Gastrocnemius medialis (tissue), 4 donors: Measurements from ENCODE around the gene SLC25A12.

Experiments
- POLR2A ChIP-seq, 2 donors: fragments of 450-650 bp; IDR thresholded peaks; one replicate each; pipeline ENCODE4 v1.6.1; 2017; ENCODE audit warnings: antibody characterized with exemption in 2 of 2, mild to moderate bottlenecking in 2 of 2, moderate library complexity in 2 of 2
- TF ChIP-seq, protein P1 (sequence below), 5 experiments: fragments of 450-650 bp in 3 of 5; fragments of 200-600 bp in 2 of 5; sonication (generic) in 2 of 5; IDR thresholded peaks in 4 of 5; conservative IDR thresholded peaks in 1 of 5; 1 replicate in 4 of 5; 2 replicates in 1 of 5; pipeline ENCODE4 v1.5.1; 2016 to 2019; ENCODE audit warnings: antibody characterized with exemption in 5 of 5, mild to moderate bottlenecking in 3 of 5, moderate library complexity in 3 of 5

DNA sequence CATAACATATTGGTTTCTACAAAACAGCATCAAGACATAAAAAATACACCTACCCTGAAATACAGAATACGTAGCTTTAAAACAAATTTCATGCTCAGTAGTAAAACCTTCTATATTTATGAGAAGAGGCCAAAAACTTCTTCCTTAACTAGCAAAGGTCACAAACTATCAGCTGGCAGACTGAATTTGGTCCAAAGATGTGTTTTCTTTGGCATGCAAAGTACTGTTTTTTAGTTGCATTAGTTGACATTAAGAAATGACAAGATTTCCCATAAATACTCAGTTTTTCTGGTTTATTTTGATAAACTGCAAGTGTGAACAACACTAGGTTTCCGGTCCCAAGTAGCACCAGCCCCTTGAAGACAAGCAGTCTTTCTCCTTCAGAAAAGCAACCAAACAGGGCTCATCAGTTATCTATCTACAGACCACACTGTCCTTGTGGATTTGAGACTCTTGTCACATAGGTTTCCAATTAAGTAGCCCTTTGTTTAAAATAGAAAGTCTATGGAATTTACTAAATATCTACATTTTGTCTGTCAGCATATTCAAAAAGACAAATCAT is 35.6 kb downstream of the SLC25A12 start:
- TF ChIP-seq, protein P1, sequence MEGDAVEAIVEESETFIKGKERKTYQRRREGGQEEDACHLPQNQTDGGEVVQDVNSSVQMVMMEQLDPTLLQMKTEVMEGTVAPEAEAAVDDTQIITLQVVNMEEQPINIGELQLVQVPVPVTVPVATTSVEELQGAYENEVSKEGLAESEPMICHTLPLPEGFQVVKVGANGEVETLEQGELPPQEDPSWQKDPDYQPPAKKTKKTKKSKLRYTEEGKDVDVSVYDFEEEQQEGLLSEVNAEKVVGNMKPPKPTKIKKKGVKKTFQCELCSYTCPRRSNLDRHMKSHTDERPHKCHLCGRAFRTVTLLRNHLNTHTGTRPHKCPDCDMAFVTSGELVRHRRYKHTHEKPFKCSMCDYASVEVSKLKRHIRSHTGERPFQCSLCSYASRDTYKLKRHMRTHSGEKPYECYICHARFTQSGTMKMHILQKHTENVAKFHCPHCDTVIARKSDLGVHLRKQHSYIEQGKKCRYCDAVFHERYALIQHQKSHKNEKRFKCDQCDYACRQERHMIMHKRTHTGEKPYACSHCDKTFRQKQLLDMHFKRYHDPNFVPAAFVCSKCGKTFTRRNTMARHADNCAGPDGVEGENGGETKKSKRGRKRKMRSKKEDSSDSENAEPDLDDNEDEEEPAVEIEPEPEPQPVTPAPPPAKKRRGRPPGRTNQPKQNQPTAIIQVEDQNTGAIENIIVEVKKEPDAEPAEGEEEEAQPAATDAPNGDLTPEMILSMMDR (IDR thresholded peaks at IDR 0.05 in 4 of 5, conservative IDR thresholded peaks at IDR 0.05 in 1 of 5): no peak
- TF ChIP-seq POLR2A (IDR thresholded peaks at IDR 0.05): no peak
